ENCODE results near the gene PARP15. TPM values are rescaled to one million over a fixed set of nuclear protein-coding genes. Genes with fewer than 3 reads are reported as not detected.

Gene PARP15
- total and polyA plus RNA-seq, 4 donors, result 2.4 to 6.1 (median 4.4) TPM

- ATAC-seq (ENCODE audit: insufficient read depth, low FRiP score) (no peak), DNase-seq (peak; percentile 19 to 64 (median 51))
- Histone ChIP-seq H3K4me3 (no peak overlapping the region), H3K9me3 (ENCODE audit: control insufficient read depth in 4 of 4, insufficient read depth in 3 of 4, low read length in 3 of 4) (no peaks in the 10 kb centered on the region), H3K4me1 (ENCODE audit: control insufficient read depth in 5 of 5, insufficient read depth in 5 of 5, low read length in 5 of 5) (no peaks in the 10 kb centered on the region), H3K27ac (ENCODE audit: low read depth in 1 of 2, low read length in 1 of 2) (no peak overlapping the region), H3K27me3 (ENCODE audit: control insufficient read depth in 3 of 3, insufficient read depth in 3 of 3, low read length in 2 of 3) (no peaks in the 10 kb centered on the region), H3K9ac (ENCODE audit: insufficient read depth in 1 of 2, low read length in 2 of 2) (no peak overlapping the region), H3K36me3 (ENCODE audit: control insufficient read depth in 4 of 4, insufficient read depth in 4 of 4, low read length in 4 of 4) (no peaks in the 10 kb centered on the region)
- WGBS, 2 donors, result 45 to 70% methylated on average over 2 of the region's 2 CpGs
- TF ChIP-seq CTCF (IDR thresholded peaks at IDR 0.05; ENCODE audit: control extremely low read depth, extremely low read depth), result no peak
These were observed 94.1 kb downstream of the PARP15 start for GRCh38 chr3:122671553-122671952.

GRCh38 chr3:122674339-122674738 is 96.9 kb downstream of the PARP15 start:
- DNase-seq, result no peak
- H3K36me3 ChIP-seq (ENCODE audit: control insufficient read depth in 4 of 4, insufficient read depth in 4 of 4, low read length in 4 of 4), result no peaks in the 10 kb centered on the region
- H3K4me3 ChIP-seq, result no peak overlapping the region
- H3K27me3 ChIP-seq (ENCODE audit: control insufficient read depth in 3 of 3, insufficient read depth in 3 of 3, low read length in 2 of 3), result no peaks in the 10 kb centered on the region
- no peak for ATAC-seq (ENCODE audit: insufficient read depth, low FRiP score)
- H3K4me1 ChIP-seq (ENCODE audit: control insufficient read depth in 5 of 5, insufficient read depth in 5 of 5, low read length in 5 of 5), result peaks cover 0 to 7% (median 0%) of the 10 kb centered on the region in 5 donors
- no peak overlapping the region for H3K9ac ChIP-seq (ENCODE audit: insufficient read depth in 1 of 2, low read length in 2 of 2)
- H3K9me3 ChIP-seq (ENCODE audit: control insufficient read depth in 4 of 4, insufficient read depth in 3 of 4, low read length in 3 of 4), result no peaks in the 10 kb centered on the region
- 38 to 58% methylated on average over 3 of the region's 3 CpGs for WGBS, 2 donors
- TF ChIP-seq CTCF (IDR thresholded peaks at IDR 0.05; ENCODE audit: control extremely low read depth, extremely low read depth), result no peak
- H3K27ac ChIP-seq (ENCODE audit: low read depth in 1 of 2, low read length in 1 of 2), result no peak overlapping the region

GRCh38 chr3:122676759-122677158 is 99.3 kb downstream of the PARP15 start:
- DNase-seq (no peak), ATAC-seq (ENCODE audit: insufficient read depth, low FRiP score) (no peak)
- Histone ChIP-seq H3K27me3 (ENCODE audit: control insufficient read depth in 3 of 3, insufficient read depth in 3 of 3, low read length in 2 of 3) (no peaks in the 10 kb centered on the region), H3K36me3 (ENCODE audit: control insufficient read depth in 4 of 4, insufficient read depth in 4 of 4, low read length in 4 of 4) (no peaks in the 10 kb centered on the region), H3K4me1 (ENCODE audit: control insufficient read depth in 5 of 5, insufficient read depth in 5 of 5, low read length in 5 of 5) (peaks cover 0 to 23% (median 3%) of the 10 kb centered on the region in 5 donors), H3K9me3 (ENCODE audit: control insufficient read depth in 4 of 4, insufficient read depth in 3 of 4, low read length in 3 of 4) (no peaks in the 10 kb centered on the region), H3K27ac (ENCODE audit: low read depth in 1 of 2, low read length in 1 of 2) (no peak overlapping the region), H3K9ac (ENCODE audit: insufficient read depth in 1 of 2, low read length in 2 of 2) (no peak overlapping the region), H3K4me3 (no peak overlapping the region)
- 76 to 89% methylated on average over 2 of the region's 2 CpGs for WGBS, 2 donors
- no peak for TF ChIP-seq CTCF (IDR thresholded peaks at IDR 0.05; ENCODE audit: control extremely low read depth, extremely low read depth)

- WGBS, 2 donors, result 81% methylated on average over 1 of the region's 1 CpG
- DNase-seq, result no peak
- Histone ChIP-seq H3K27ac (ENCODE audit: low read depth in 1 of 2, low read length in 1 of 2) (no peak overlapping the region), H3K27me3 (ENCODE audit: control insufficient read depth in 3 of 3, insufficient read depth in 3 of 3, low read length in 2 of 3) (no peaks in the 10 kb centered on the region), H3K9ac (ENCODE audit: insufficient read depth in 1 of 2, low read length in 2 of 2) (no peak overlapping the region), H3K36me3 (ENCODE audit: control insufficient read depth in 4 of 4, insufficient read depth in 4 of 4, low read length in 4 of 4) (no peaks in the 10 kb centered on the region), H3K9me3 (ENCODE audit: control insufficient read depth in 4 of 4, insufficient read depth in 3 of 4, low read length in 3 of 4) (no peaks in the 10 kb centered on the region), H3K4me1 (ENCODE audit: control insufficient read depth in 5 of 5, insufficient read depth in 5 of 5, low read length in 5 of 5) (peaks cover 0 to 27% (median 6%) of the 10 kb centered on the region in 5 donors), H3K4me3 (no peak overlapping the region)
- no peak for TF ChIP-seq CTCF (IDR thresholded peaks at IDR 0.05; ENCODE audit: control extremely low read depth, extremely low read depth)
- ATAC-seq (ENCODE audit: insufficient read depth, low FRiP score), result no peak
These were observed 99.8 kb downstream of the PARP15 start for GRCh38 chr3:122677216-122677615.

Measured in lung (tissue), 12 donors.